Measurements from ENCODE around the gene MKX.

Gene MKX, protein sequence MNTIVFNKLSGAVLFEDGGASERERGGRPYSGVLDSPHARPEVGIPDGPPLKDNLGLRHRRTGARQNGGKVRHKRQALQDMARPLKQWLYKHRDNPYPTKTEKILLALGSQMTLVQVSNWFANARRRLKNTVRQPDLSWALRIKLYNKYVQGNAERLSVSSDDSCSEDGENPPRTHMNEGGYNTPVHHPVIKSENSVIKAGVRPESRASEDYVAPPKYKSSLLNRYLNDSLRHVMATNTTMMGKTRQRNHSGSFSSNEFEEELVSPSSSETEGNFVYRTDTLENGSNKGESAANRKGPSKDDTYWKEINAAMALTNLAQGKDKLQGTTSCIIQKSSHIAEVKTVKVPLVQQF

DNA sequence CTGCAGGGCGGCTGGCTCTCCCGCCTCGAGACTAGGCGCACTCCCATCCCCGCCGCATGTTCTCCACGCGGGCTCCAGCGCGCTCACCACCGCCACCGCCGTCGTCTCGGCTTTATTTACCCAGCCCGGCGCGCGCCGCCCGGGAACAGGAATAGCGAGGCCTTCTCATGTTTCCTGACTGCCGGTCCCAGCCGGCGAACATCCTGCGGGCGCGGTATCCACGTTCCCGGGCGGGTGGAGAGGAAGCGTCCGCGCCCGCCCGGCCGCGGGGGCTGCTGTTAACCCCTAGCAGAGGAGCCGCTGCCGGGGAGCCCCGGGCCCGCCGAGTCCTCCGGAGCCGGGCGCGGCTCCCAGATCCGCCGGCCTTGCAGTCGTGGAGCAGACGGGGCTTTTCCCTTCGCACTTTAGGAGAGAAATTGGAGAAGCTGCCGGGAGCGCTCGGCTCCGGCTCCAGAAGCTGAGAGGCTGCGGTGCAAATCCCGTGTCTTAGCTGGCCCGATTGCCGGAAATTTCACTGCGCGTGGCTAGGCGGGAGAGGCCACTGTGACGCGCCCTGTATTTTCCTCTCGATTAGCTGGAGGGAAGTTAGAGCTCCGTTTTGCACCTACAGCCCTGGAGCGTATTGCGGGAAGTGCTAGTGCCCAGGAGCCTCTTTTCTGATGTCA lies at the start of gene MKX:
TSS of gene MKX (minus strand) at position 88 of the 665 bp plus-strand sequence. CDS start 2,404 bp downstream, outside the sequence.
- no peak for DNase-seq (ENCODE audit: low read depth)

DNA sequence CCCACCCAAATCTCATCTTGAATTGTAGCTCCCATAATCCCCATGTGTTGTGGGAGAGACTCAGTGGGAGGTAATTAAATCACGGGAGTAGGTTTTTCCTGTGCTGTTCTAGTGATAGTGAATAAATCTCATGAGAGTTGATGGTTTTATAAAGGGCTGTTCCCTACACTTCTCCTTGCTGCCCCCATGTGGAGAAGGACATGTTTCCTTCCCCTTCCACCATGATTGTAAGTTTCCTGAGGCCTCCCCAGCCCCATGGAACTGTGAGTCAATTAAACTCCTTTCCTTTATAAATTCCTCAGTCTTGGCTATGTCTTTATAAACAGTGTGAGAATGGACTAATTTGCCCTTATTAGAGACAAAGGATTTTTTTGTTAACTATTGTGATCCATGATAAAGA lies 48.5 kb upstream of the MKX start:
- no peak for DNase-seq (ENCODE audit: low read depth)

GRCh38 chr10:27792216-27792615 lies 46.6 kb upstream of the MKX start:
- DNase-seq (ENCODE audit: low read depth) = no peak

DNA sequence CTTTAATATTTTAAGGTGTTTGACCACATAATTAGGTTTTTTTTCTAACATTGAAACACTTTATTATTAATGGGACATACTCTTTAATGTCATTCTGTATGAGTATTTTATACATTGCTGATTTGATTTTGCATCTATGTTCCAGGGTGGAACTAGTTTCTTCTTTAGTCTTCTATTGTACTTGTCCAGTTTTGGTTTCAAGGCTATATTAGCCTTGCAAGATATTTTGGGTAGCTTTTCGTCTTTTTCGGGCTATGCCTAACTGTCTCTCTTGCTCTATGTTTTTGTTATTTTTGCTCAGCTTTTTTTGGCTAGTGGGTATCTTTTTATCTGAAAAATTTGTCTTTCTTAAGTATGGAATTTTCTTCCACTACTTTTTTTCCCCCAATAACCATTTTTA lies 38.7 kb upstream of the MKX start:
- DNase-seq (ENCODE audit: low read depth) = no peak

DNA sequence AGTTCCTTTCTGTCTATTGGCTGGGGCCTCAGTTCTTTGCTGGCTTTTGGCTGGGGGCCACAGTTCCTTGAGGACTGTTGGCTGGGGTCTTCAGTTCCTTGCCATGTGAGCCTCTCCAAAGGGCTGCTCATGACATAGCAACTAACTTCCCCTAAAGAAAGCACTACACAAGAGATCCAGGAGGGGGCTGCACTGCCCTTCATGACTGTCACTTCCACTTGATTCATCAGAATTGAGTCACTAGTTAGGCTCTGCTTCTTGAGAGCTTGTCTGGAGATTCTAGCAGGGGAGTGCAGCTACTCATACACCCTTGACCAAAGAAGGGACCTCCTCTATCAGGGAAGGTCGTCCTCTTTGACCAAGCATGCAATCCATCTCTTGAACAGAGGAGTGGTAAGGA lies 38.0 kb upstream of the MKX start:
- DNase-seq (ENCODE audit: low read depth) = no peak

- no peak for DNase-seq (ENCODE audit: low read depth)
These were observed 33.9 kb upstream of the MKX start for GRCh38 chr10:27779462-27780015.

GRCh38 chr10:27774831-27775230 lies 29.2 kb upstream of the MKX start:
- no peak for DNase-seq (ENCODE audit: low read depth)

DNA sequence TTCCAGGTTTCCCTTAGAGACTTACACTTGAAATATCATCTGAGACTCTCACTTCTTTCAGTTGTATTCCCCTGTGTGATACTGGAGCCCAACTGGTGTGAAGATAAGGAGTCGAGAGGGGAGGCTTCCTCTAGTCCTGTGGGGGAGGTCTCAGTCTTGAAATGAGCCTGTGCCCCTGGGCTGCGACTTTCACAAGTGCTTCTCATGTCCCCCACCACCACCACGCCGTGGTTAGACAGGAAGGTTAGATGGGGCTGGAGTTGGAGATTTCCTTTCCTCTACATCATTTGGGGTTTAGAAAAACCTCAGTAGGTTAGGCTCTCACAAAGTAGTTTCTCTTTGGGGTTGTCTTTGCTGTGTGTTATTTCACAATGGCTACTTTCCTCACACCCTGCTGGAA lies 25.6 kb upstream of the MKX start:
- DNase-seq (ENCODE audit: low read depth) = no peak

- DNase-seq (ENCODE audit: low read depth) = no peak
These were observed 24.6 kb upstream of the MKX start for GRCh38 chr10:27770181-27770580.

DNA sequence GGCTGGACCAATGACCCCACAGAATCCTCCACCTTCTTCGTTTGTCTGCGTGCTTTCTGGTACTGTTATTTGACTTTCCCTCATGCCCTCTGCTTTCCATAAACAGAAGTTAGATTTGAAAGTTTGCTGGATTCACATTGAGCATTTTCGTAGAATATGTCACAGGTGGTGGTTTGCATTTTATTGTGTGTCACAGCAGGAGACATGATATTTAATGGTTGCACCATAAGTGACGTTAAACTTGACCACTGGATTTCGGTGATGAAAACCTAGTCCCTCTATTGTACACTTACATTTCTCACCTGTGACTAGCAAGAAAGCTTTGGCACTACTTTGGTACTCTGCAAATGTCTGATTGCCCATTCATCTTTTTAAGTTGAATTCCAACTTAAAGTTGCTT lies 15.2 kb upstream of the MKX start:
- DNase-seq (ENCODE audit: low read depth) = no peak

DNA sequence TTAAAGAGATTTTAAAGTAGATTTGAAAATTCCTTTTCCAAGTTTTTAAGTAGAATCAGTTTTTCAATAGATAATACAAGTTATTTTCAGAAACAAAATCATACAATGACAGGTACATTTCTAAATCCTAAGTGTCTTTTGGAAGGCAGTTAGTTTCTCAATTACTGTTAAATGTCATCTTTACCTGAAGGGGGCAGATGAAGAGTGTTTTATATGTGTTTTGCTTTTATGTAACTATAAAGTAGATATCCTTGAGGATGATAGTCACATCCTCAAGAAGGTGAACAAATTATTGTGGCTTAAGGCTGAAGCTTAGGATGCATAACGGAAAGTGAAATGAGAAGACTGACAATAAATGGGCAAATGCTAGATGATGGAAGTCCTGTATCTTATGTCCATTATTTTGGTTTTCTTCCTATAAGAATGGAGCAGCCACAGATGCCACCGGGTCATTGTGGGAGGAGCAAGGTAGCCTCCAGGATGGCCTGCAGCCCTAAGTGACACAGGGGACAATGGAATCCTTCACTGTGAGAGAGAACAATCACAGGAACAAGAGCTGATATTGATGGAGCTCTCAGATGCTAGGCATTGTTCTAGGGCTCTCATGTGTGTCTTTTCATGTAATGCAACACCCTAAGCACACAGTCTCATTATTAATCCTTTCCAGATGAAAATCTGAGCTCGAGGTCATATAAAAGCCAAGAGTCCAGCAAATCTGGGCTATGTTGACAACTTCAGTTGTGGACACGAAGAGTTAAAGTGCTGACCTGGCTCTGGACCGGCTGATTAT lies 14.1 kb upstream of the MKX start:
- DNase-seq (ENCODE audit: low read depth) = no peak

GRCh38 chr10:27752673-27753237 lies 7.1 kb upstream of the MKX start:
- no peak for DNase-seq (ENCODE audit: low read depth)

DNA sequence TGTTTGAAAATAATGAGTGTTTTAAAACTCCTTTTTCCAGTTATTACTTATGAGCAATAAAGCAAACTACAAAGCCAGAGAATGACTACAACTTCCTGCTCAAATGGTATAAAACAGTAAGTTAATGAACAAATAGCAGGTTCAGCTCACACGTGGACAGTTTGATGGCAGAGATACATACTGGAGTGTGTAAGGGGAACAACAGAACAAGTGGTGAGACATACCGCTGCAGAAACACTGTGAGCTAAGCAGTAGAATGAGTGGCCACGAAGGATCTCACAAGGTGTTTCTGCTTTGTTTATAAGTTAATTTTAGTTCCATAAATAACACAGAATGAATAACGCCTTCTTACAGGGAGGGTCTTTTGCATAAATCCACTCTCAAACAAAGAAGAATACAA lies 3.0 kb upstream of the MKX start:
- no peak for DNase-seq (ENCODE audit: low read depth)

DNA sequence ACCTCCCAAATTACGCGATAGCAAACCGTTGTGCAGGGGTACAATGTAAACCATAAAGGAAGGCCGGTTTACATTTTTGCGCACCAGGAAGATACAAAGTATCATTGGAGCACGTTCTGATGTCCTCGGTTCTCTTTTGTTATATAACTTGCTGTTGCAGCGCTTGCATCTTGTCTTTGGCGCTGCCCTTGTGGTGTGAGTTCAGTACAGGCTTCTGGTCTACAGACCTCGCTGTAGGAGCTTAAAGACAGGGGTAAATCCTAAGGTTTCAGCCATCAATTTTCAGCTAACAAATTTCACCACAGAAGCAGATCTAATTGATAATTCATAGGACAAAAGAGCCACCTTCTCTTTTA lies 1.5 kb upstream of the MKX start:
- DNase-seq (ENCODE audit: low read depth) = no peak

DNA sequence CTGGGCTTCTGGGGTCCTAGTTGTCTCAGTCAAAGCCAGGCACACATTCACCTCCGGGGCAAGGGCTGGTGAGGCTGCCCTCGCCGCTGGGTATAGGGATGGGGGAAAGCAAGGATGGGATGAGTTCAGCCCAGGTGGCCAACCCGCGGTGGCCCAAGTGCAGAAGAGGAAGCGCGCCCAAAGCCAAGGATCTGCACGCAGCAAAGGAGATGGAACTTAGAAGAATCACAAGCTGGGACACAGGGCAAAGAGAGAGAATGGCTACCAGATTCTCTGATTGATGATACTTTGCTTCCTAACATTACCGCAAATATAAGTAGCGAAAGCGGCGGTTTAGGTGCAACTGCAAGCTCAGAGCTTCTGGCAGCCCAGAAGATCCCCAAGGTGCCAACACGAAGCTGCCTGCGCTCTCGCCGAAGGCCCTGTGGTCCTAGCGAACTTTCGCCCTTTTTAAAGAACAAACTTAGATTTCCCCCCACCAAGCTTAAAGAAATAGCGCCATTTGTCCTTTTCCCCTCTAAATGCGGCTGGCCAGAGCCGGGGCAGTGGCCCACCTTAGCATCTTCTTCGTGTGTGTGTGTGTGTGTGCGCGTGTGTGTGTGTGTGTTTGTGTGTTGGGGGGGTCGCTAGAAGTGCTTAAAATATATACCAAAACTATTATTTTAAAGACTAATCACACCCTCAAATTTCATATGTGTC lies 927 bp upstream of the MKX start:
- DNase-seq (ENCODE audit: low read depth) = no peak

- DNase-seq (ENCODE audit: low read depth) = no peak
These were observed 552 bp downstream of the MKX start for GRCh38 chr10:27744802-27745731.

DNA sequence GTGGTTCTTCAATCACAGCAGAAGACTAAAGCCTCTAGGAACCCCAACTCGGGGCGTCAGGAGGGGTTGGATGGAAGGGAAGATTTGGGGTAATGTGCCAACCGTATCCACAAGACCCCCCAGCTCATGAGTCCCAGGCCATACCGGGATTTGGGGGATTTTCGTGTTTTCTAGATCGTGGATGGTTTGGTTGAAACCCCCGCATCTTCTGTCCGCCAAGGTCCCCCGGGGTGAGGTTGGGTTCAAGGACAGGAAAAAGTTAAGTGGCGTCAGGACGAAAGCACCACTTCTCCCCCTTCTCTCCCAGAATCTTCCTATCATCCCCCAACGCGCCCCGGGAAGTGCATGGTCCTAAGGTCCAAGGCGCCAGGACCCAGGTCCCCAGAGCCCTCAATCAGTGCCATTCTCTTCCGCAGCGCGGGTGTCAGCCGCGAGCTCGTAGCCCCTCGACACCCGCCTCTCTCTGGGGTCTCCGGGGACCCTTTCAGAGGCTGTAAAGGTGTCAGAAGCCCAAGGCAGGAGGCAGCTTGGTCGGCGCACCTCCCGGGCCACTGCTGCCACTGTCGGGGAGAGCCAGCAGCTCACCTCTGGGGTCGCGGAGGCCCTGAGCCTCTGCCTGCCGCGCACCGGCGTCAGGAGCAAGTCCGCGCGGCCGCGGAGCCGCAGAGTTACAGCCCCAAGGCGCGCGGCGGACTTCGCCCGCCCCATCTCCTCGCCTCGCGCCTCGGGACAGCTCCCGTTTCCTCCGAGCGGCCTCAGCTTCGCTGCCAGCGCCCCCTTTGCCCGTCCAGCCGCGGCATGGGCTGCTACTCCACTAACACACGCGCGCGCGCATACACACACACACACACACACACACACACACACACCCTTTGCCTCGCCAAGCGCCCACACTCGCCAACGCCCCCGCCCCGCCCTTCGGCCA lies 1.5 kb downstream of the MKX start:
- no peak for DNase-seq (ENCODE audit: low read depth)

DNA sequence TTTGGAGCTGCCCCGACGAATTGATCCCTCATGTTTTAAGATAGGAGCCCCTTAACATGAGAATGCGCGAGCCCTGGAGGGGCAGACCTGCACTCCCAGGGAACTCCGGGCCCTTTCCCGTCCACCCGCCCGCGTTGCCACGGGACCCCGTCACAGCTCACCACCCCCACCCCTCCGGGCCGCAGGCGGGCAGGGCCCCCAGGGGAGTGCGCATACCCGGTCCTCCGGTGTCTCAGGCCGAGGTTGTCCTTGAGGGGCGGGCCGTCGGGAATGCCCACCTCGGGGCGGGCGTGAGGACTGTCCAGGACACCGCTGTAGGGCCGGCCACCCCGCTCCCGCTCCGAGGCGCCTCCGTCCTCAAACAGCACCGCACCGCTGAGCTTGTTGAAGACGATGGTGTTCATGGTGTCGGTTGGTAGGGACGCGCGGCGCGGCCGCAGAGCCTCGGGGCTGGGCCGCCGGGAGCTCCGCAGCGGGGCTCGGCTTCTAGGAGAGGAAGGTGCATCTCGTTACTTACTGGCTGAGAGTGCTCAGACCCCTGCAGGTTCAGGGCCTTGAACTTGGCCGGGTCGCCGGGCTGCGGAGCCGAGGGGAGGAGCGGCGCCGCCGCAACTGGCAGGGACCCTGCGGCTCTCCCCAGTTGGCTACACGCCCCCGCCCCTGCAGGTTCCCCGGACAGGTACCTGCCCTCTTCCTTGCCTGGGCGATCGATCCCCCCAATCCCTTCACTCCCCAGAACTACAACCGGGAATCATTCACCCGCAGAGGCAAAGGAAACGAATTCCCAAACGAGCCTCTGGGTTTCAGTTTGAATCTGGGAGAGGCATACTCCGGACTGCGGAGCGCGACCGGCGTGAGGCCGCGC lies 2.4 kb downstream of the MKX start:
- no peak for DNase-seq (ENCODE audit: low read depth)

Measured in stimulated activated CD8-positive, alpha-beta memory T cell treated with anti-CD3 and anti-CD28 coated beads, Interleukin-12 subunit alpha, Interleukin-12 subunit beta, amount 100 ng/mL, for 4 hours (primary cell).